Suprapubic skin (tissue), 4 donors: ENCODE data around the gene SLC25A20.
"Not testable (repeated sequence)": the region's sequence is repeated elsewhere in the genome, so short reads cannot be mapped to it uniquely, and the experiment has no call there.

Experiments
- CTCF ChIP-seq, 2 donors: fragments of 200-600 bp in 1 of 2; fragments of 450-650 bp in 1 of 2; sonication (generic) in 1 of 2; IDR thresholded peaks; one replicate each; pipeline ENCODE4 v1.5.1; 2016 to 2019; ENCODE audit warnings: antibody characterized with exemption in 2 of 2, mild to moderate bottlenecking in 1 of 2, moderate library complexity in 1 of 2
- EP300 ChIP-seq: sonication (generic); formaldehyde crosslinking; IDR thresholded peaks from one replicate; pipeline ENCODE4 v1.6.1; 2017; ENCODE audit warnings: antibody characterized with exemption
- POLR2A ChIP-seq, 2 donors: fragments of 450-650 bp; IDR thresholded peaks; one replicate each; pipeline ENCODE4 v1.6.1; 2017; ENCODE audit warnings: antibody characterized with exemption in 2 of 2, mild to moderate bottlenecking in 2 of 2, moderate library complexity in 2 of 2
- POLR2AphosphoS5 ChIP-seq, 3 donors: sonication (generic); formaldehyde crosslinking; IDR thresholded peaks; one replicate each; pipeline ENCODE4 v1.6.1; 2017; ENCODE audit warnings: antibody characterized with exemption in 3 of 3

GRCh38 chr3:48829525-48829924 is 69.2 kb downstream of the SLC25A20 start:
- not testable (repeated sequence) for TF ChIP-seq POLR2AphosphoS5 (IDR thresholded peaks at IDR 0.05); POLR2A (IDR thresholded peaks at IDR 0.05); EP300; CTCF (IDR thresholded peaks at IDR 0.05)
